ENCODE data around the gene NXF3. TPM values are rescaled to one million over a fixed set of nuclear protein-coding genes. Genes with fewer than 3 reads are reported as not detected.
"Not testable (repeated sequence)": the region's sequence is repeated elsewhere in the genome, so short reads cannot be mapped to it uniquely, and the experiment has no call there.

NXF3 gene
- polyA plus RNA-seq, 1 donor, result 0.33 TPM

DNA sequence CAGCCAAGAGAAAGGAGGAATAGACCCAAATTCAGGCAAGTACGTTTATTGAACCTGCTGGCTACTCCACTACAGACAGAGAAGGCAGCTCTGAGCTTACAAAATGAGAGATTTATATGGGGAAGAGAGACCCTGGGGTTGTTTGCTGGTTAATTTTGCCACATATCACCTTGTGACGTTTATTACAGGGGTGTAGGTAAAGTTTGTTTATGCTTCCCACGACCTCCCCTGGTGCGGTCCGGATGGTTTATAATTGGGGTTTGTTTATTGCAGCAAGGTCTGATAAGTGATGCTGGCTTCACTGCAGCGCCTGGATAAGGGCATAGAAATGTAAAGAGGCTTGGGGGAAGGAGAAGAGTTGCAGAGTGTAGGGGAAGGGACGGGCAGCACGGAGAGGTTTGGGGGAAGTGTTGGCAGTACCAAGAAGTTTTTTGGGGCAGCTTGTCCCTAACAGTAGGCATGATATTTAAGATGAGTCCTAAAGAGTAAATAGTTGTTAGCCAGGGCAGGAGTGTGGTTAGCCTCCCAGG is 41.6 kb downstream of the NXF3 start:
- no peak for DNase-seq

DNA sequence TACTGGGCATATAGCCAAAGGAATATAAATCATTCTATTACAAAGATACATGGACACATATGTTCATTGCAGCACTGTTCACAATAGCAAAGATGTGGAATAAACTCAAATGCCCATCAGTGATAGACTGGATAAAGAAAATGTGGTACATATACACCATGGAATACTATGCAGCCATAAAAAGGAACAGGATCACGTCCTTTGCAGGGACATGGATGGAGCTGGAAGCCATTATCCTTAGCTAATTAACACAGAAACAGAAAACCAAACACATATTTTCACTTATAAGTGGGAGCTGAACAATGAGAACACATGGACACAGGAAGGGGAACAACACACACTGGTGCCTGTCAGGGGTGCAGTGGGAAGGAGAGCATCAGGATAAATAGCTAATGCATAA is 59.6 kb downstream of the NXF3 start:
- DNase-seq, result not testable (repeated sequence)

Other genes with a start within 250 kb of the NXF3 start
- 0.15 TPM for gene RAB40AL, start 155.9 kb downstream of the NXF3 start, polyA plus RNA-seq (ENCODE audit: insufficient read length)
- gene BEX1, start 29.0 kb downstream of the NXF3 start, polyA plus RNA-seq (ENCODE audit: insufficient read length), result 60.3 TPM
- gene BEX4, start 122.0 kb upstream of the NXF3 start, polyA plus RNA-seq (ENCODE audit: insufficient read length), result 144 TPM
- 141 TPM for gene TCEAL8, start 162.0 kb upstream of the NXF3 start, polyA plus RNA-seq (ENCODE audit: insufficient read length)
- 14.6 TPM for gene TCEAL5, start 183.6 kb upstream of the NXF3 start, polyA plus RNA-seq (ENCODE audit: insufficient read length)
- gene BEX2, start 217.8 kb upstream of the NXF3 start, polyA plus RNA-seq (ENCODE audit: insufficient read length), result 93.2 TPM
- gene TCEAL7, start 237.1 kb upstream of the NXF3 start, polyA plus RNA-seq (ENCODE audit: insufficient read length), result 37.6 TPM

All from left kidney (tissue), 2 donors.